CD4-positive, alpha-beta T cell treated with Interleukin-4 for 1 hour (primary cell): ENCODE results near the gene MIB2.
A peak's percentile ranks its signal among the peaks of the same experiment; 100 is the strongest.
"Not testable (repeated sequence)": the region's sequence is repeated elsewhere in the genome, so short reads cannot be mapped to it uniquely, and the experiment has no call there.

ENCODE experiments used
- DNase-seq, 2 donors: peaks; one replicate each; pipeline ENCODE4 v3.0.0-alpha.2; 2020 to 2022

The MIB2 gene

GRCh38 chr1:1628754-1629429 lies 13.6 kb downstream of the MIB2 start:
- peak; percentile 36 to 50 for DNase-seq

GRCh38 chr1:1629430-1630190 lies 14.3 kb downstream of the MIB2 start:
- peak; percentile 89 to 92 for DNase-seq

DNA sequence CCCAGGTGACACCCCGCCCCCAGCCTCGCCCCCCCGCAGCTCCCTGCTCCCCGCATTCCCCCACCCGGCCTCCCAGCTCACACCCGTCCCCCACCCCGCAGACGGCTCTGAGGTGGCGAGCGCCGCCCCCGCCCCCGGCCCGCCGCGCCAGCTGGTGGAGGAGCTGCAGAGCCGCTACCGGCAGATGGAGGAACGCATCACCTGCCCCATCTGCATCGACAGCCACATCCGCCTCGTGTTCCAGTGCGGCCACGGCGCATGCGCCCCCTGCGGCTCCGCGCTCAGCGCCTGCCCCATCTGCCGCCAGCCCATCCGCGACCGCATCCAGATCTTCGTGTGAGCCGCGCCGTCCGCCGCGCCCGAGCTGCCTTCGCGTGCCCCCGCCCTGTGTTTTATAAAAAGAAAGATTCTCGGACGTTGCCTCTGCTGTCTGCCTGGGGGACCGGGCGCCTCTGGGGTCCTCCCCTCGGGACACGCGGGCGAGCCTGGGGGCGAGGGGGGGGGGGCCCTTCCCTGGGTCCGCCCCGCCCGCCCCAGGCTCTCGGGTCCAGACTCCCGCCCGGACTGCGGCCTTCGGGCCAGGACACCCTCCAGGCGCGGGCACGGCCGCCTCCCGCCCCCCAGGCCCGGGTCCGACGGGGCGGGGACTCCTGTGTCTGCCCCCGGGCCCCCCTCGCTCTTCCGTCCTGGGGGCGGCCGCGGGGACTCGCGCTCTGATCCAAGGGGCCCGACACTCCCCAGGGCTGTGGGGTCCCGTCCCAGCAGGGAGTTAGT lies 15.1 kb downstream of the MIB2 start:
- peak; percentile 97 for DNase-seq

- peak; percentile 34 to 52 for DNase-seq
These were observed 15.9 kb downstream of the MIB2 start for GRCh38 chr1:1630965-1631781.

- DNase-seq, result no peak
These were observed 16.6 kb downstream of the MIB2 start, which contains the start of gene MMP23B for GRCh38 chr1:1631782-1632420. Gene MMP23B (plus strand): TSS chr1:1632173. CDS start chr1:1632219, 46 bp downstream.

DNA sequence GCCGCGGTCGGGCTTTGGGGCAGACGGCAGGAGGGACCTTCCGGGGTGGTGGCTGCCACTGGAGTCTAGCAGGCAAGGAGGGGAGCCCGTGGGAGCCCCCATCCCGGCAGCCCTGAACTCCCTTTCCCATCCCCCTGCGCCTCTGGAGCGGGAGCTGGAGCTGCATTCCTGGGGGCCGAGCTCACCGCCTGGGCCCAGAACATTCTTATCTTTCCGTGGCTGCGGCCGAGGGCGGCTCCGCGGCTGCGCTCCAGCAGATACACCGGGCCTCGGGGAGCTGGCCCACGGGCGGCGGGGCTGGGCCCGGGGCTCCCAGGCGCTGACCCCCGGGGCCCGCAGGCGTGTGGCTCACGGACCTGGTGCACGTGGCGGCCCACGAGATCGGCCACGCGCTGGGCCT lies 18.1 kb downstream of the MIB2 start:
- not testable (repeated sequence) for DNase-seq

DNA sequence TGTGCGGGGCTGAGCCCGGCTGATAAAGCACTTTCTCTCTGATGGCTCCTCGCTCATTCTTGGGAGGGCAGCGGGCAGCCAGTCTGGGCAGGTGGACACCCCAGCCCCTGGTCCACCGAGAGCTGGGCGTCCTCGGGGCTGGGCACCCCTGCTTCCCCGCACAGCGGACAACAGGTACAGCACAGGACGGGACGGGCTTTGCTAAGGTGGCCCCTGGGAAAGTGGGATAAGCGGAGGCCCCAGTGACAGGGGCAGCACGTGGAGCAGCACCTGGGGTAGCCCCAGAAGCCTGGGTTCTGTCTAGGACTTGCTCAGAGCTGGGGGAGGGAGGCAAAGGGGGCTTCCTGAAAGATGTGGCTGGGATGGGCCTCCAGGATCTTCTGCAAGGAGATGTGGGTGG lies 19.3 kb downstream of the MIB2 start:
- not testable (repeated sequence) for DNase-seq

GRCh38 chr1:1636621-1637478 lies 21.6 kb downstream of the MIB2 start:
- not testable (repeated sequence) for DNase-seq

GRCh38 chr1:1637479-1637875 lies 22.2 kb downstream of the MIB2 start:
- DNase-seq, result not testable (repeated sequence)

DNA sequence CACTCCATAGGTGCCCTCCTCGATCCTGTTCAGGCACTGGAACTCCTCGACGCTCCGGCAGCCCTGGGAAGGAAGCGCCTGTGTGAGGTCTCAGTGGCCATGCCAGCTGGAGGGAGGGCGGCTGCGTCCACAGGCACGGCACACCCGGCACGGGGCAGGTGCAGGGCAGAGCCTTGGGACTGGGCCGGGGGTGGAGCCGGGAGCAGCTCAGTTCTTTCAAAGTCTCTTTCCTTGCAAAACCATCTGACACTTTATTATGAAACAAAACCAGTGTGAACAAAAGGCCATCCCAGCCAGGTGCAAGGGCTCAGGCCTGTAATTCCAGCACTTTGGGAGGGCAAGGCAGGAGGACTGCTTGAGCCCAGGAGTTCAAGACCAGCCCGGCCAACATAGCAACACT lies 23.2 kb downstream of the MIB2 start:
- not testable (repeated sequence) for DNase-seq

DNA sequence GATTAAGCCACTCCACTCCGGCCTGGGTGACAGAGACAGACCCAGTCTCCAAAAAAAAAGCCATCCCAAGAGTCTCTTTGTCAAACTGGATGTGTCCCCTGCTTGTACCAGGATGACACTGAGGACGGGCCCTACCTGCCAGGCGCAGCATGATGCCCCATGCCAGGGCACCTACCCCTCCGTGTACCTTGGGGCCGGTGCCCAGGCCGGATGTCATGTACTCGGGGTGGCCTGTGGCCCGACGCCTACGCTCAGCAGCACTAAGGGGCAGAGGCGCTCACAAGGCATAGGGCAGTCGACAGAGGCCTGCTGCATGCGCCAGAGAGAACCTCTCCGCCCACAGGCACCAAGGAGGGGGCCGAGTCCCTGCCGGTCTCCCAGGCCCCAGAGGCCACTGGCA lies 24.1 kb downstream of the MIB2 start:
- DNase-seq, result not testable (repeated sequence)

GRCh38 chr1:1640081-1640480 lies 24.8 kb downstream of the MIB2 start:
- DNase-seq, result not testable (repeated sequence)

DNA sequence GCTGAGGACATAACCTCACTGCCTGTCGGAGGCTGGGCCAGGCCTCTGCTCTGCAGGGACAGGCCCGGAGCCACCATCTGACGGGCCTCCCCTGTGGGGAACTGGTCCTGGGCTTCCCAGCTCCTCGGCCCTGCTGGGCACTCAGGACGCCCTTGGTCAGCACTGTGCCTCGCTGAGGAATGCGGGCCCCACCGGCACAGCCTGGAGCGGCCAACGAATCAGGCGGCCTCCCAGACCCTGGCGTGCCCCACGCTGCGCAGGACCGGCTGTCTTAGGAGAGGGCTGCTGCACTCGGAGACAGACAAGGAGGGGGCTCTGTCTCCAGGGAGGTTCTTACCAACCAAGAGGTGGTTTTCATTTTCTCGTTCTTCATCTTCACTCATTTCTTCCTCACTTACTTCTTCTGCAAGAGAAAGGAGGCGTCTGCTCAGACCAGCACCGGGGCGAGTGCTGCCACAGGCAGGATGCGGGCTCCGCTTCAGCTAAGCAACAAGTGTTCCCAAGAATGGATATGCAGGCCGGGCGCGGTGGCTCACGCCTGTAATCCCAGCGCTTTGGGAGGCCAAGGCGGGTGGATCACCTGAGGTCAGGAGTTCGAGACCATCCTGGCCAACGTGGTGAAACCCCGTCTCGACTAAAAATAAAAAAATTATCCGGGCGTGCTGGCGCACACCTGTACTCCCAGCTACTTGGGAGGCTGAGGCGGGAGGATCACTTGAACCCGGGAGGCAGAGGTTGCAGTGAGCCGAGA lies 25.6 kb downstream of the MIB2 start:
- DNase-seq, result not testable (repeated sequence)

DNA sequence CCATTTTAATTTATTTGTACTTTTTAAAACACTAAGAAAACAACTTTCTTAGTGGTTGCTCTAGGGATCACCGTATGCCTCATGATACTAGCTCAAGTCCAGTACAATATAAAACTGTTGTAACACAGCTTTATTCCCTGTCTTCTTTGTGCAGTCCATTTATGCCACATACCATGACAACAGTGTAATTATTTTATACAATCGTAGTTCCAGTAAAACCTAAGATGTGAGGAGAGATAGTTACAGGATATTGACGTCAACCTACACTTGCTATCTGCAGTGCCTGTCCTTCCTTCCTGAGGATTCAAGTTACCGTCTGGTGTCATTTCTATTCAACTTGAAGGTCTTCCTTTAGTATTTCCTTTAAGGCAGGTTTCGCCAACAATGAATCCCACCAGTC lies 31.0 kb downstream of the MIB2 start:
- not testable (repeated sequence) for DNase-seq

GRCh38 chr1:1647567-1648241 lies 32.4 kb downstream of the MIB2 start:
- not testable (repeated sequence) for DNase-seq

DNA sequence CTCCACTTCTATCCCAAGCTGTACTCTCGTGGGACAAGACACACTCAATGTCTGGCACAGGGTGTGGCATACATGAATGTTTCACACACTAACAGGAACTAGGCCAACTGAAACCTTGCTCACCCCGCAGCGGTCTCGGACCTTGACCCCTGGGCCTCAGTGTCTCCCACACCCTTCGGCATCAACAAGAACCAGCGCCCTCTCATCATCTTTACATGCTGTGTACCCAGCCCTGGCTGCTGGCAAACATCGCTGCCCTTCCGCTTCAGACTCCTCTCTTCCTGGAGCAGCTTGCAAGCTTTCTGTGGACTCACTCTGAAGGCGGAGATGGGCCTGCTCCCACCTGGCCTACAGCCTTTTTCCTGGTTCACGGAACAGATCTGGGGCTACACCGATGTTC lies 33.0 kb downstream of the MIB2 start:
- DNase-seq, result not testable (repeated sequence)

DNA sequence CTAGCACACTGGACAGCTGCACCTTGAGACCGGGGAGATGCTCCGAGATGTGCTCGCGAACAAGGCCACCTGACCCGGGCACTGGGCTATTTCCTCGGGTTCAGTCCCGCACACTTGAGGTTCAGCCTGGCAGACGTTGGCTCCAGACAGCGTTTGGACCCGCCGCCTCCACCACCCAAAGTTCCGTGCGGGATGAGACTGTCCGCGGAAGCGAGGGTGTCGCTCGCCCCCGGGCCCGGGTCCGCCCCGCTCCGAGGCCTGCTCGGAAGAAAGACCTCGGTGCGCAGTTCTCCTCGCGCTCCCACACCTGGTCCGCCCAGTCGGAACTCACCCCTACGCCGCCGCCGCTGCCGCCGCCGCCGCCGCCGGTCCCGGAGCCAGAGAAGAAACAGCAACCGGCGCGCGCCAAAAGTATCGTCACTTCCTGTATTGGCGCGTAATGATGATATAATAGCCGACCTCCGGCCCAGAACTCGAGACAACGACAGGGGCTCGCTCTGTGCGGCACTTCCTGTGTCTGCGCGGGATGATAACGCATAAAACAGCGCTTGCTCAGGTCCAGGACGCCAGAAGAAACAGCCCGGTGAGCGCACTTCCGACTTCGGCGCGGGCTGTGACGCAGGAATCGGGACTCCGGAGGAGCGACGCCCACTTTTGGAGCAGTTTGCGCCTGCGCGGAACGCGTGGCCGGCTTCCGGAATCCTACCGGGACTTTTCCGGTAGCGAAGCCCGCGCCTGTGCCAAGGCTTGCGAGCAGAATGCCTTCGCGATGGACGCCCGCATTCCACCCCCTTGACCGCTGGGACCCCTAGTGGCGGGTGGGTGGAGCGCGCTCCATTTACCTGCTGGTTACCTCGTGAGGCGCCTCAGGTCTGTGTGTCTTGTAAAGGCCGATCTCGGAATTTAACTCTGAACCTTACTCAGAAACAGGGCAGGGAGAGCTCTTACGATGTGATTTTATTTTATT lies 43.6 kb downstream of the MIB2 start, which contains the start of gene CDK11B:
TSS of gene CDK11B (minus strand) at position 422 of the 967 bp plus-strand sequence. CDS start 1,519 bp downstream, outside the sequence.
- peak; percentile 96 to 97 for DNase-seq

GRCh38 chr1:1662392-1662791 lies 47.1 kb downstream of the MIB2 start:
- not testable (repeated sequence) for DNase-seq
